IPS DF 19.7 (cell line): Measurements from ENCODE around the gene UBE2QL1.

Experiments used
- DNase-seq: peaks from one replicate; pipeline ENCODE4 v3.0.0-alpha.2; 2013; ENCODE audit warnings: low read depth, low spot score

Gene UBE2QL1, protein sequence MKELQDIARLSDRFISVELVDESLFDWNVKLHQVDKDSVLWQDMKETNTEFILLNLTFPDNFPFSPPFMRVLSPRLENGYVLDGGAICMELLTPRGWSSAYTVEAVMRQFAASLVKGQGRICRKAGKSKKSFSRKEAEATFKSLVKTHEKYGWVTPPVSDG

GRCh38 chr5:6448622-6449464 is at the start of gene UBE2QL1:
TSS of gene UBE2QL1 (plus strand) at chr5:6448859. CDS start at chr5:6448894, 35 bp downstream.
- DNase-seq, result no peak

DNA sequence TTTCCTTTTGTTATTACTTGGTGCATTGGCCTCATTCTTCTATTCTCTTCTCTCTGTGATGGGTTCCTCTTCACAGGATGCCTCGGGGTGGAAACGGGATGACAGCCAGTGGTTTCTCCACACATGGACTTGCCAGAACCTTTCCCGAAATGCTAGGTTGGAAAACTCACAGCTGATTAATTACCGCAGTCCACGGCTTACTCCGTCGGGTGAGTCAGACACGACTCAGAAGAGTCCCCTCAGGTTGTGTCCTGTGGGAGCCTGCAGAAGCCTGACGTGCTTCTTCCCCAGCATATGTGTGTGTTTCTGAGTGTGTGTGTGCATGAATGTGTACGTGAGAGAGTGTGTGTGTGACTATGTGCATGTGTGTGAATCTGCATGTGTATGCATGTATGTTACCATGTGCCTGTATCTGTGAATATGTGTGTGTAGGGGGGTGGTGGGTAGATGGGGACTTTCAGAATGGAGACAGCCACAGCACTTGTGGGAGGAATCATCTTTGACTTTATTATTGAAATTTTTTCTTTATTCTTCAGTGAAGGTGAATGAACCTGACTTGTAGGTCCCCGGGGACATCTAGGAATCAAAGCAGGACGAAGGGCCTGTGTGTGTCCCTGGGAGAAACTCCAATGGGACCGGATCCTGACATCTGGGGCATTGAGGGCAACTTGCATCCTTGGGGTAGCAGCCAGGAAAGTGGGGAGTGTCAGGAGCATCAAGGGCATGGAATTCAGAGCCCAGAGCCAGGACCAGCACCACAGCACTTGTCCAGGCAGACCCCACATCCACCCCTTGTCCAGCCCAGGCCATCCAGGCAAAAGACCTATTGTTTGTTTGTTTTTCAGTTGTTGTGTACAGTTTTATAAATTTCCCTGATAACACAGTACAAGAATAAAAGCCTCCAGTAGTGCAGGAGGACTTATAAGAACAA is 48.4 kb upstream of the UBE2QL1 start:
- no peak for DNase-seq

- no peak for DNase-seq
These were observed 47.2 kb upstream of the UBE2QL1 start for GRCh38 chr5:6401410-6401809.

GRCh38 chr5:6402939-6403338 is 45.7 kb upstream of the UBE2QL1 start:
- DNase-seq, result no peak

GRCh38 chr5:6403416-6403815 is 45.2 kb upstream of the UBE2QL1 start:
- DNase-seq, result no peak

DNA sequence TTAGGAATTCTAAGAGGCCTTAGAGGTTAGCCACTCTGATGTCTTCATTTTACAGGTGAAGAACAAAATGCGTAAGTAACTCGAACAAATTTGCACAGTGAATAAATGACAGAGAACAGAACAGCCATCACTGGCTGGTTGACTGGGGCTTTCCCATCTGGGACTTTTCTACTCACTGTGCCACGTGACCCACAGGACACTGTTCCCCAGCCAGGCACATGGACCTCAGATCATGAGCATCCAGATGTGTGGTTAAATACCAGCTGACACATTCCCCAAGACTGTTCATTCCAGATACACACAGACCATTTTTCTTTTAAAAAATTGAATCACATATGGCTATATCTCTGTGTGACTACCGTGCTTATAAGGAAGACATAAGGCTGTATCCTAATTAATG is 44.5 kb upstream of the UBE2QL1 start:
- no peak for DNase-seq

GRCh38 chr5:6405591-6405990 is 43.1 kb upstream of the UBE2QL1 start:
- no peak for DNase-seq

- DNase-seq, result no peak
These were observed 41.0 kb upstream of the UBE2QL1 start for GRCh38 chr5:6407558-6408259.

GRCh38 chr5:6408260-6408596 is 40.4 kb upstream of the UBE2QL1 start:
- DNase-seq, result no peak

GRCh38 chr5:6408627-6409446 is 39.8 kb upstream of the UBE2QL1 start:
- DNase-seq, result no peak

DNA sequence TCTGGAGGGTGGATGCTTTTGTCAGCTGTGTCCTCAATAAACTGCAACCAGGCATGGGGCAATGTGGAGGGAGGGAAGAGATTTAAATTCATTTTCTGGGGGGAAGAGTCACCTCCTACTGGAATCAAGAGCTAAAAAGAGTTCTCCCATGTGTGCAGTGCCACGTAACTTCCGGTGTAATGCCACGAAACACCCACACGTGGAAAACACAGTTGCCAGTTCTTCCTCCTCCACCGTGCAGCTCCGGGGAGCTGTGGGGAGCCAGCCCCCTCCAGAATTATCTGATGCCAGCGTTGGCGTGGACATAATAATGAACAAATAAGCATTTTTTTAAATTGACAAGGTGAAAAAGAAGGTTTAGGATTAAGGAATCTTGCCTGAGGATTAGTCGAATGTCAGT is 38.2 kb upstream of the UBE2QL1 start:
- DNase-seq, result no peak

GRCh38 chr5:6411141-6411540 is 37.5 kb upstream of the UBE2QL1 start:
- no peak for DNase-seq

- DNase-seq, result no peak
These were observed 35.8 kb upstream of the UBE2QL1 start for GRCh38 chr5:6412811-6413210.

- DNase-seq, result no peak
These were observed 31.0 kb upstream of the UBE2QL1 start for GRCh38 chr5:6417657-6418056.

GRCh38 chr5:6418679-6419276 is 29.9 kb upstream of the UBE2QL1 start:
- DNase-seq, result no peak

DNA sequence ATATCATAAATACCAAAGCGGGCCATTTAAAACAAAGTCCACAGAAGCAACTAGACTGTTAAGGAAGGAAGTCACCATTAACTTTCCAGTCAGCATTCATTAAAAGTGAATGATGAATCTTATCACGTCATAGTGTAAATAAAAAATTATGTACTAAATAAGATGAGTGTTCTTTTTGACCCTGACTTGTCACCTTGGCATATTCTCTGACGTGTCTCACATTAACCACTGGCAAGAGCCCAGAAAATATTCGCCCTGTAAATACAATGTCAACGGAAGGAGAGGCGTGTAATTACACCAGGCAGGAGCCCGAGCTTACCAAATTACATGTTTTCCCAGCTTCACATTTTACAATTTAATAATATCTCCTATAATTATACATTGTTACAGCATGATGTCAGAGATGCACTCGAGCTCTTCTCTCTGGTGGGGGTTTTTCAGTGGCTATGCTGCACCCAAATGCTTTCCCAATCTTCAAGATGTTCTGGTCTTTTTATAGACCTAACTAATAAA is 29.3 kb upstream of the UBE2QL1 start:
- no peak for DNase-seq

- DNase-seq, result no peak
These were observed 25.1 kb upstream of the UBE2QL1 start for GRCh38 chr5:6423327-6424109.

GRCh38 chr5:6424110-6424659 is 24.5 kb upstream of the UBE2QL1 start:
- no peak for DNase-seq

DNA sequence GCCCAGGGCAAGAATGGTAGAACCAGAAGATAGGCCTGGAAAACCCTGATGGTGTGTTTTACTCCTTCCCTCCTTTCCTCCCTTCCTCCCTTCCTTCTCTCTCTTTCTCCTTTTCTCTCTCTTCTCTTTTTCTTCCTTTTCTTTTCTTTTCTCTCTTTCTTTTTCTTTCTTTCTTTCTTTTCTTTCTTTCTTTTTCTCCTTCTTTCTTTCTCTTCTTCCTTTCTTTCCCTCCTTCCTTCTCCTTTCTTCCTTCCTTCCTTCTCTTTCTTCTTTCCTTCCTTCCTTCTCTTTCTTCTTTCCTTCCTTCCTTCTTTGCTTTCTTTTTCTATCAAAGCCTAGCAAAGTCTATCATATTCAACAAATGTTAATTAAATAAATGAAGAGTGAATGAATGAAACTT is 24.0 kb upstream of the UBE2QL1 start:
- DNase-seq, result no peak
